GM12874 (cell line): ENCODE results near the gene POLR2C.

ENCODE experiments used
- TF ChIP-seq, protein P1 (sequence below): IDR thresholded peaks from 2 replicates; pipeline ENCODE4 v1.5.1; 2011; ENCODE audit warnings: low read depth, mild to moderate bottlenecking, control low read depth, low read length, moderate library complexity; ENCODE audit not compliant: insufficient read depth

POLR2C gene

DNA sequence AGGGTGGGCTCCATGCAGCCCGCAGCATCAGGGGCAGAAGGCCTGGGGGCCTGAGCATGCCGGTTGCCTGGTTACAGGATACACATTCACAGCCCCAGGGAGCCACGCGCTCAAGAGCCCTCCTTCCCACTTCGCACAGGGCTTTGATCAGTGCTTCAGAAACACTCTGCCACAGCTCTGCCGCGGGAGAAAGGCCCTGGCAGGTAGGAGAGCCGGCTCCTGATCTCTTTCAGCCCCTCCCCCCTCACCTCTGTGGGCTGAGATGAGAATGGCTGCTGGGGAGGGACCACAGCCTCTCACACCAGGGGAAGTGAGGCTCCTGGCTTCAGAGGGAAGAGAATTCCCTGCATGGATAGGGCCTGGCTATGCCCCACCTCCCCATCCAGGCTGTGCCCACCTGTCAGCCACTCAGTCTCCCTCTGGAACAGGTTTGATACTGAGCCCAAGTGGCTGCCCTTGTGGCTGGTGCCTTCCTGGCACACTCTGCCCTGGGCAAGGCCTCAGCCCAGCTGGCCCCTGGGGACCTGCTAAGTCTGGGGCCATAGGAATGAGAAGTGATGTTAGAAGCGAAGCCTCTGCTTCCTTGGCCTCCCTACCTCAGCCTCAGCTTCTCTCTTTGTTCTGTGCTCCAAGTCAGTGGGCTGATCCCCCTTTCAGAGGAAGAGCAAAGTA lies 15.2 kb downstream of the POLR2C start:
- TF ChIP-seq, protein P1, sequence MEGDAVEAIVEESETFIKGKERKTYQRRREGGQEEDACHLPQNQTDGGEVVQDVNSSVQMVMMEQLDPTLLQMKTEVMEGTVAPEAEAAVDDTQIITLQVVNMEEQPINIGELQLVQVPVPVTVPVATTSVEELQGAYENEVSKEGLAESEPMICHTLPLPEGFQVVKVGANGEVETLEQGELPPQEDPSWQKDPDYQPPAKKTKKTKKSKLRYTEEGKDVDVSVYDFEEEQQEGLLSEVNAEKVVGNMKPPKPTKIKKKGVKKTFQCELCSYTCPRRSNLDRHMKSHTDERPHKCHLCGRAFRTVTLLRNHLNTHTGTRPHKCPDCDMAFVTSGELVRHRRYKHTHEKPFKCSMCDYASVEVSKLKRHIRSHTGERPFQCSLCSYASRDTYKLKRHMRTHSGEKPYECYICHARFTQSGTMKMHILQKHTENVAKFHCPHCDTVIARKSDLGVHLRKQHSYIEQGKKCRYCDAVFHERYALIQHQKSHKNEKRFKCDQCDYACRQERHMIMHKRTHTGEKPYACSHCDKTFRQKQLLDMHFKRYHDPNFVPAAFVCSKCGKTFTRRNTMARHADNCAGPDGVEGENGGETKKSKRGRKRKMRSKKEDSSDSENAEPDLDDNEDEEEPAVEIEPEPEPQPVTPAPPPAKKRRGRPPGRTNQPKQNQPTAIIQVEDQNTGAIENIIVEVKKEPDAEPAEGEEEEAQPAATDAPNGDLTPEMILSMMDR = no peak

DNA sequence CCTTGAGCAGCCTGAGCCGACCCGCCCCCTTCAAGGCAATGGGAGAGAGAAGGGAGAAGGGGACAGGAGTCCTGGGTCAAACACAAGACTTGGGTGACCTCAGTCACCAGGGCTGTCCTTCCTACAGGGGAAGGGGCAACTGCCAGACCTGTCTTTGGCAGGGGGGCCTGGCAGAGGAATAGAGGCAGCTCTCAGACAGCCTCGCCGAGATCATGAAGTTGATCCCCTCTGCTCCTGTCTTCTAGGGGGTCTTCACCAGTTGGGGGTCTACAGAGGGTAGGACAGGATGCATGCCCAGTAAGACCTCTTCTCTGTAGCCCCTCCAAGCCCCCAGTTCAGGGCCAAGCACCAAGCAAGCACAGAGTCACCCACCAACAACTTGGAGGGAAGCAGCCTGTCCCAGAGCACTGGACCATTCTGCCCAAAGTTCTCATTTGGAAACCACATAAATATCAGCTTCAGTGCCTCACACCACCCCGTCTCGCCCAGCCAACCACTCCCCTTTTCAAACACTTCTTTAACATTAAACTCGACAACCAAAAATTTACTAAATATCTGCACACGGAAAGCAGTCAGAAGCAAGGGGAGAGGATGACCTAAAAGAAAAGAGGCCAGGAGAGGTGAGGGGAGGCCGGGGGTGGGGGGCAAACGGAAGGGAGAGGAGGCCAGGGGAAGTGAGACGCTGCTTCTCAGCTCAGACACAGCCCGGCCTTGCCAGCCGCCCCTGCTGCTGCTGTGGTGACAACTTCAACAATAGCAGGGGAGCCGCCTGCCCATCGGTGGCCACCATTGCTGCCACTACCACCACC lies 16.1 kb downstream of the POLR2C start:
- TF ChIP-seq, protein P1 = no peak

DNA sequence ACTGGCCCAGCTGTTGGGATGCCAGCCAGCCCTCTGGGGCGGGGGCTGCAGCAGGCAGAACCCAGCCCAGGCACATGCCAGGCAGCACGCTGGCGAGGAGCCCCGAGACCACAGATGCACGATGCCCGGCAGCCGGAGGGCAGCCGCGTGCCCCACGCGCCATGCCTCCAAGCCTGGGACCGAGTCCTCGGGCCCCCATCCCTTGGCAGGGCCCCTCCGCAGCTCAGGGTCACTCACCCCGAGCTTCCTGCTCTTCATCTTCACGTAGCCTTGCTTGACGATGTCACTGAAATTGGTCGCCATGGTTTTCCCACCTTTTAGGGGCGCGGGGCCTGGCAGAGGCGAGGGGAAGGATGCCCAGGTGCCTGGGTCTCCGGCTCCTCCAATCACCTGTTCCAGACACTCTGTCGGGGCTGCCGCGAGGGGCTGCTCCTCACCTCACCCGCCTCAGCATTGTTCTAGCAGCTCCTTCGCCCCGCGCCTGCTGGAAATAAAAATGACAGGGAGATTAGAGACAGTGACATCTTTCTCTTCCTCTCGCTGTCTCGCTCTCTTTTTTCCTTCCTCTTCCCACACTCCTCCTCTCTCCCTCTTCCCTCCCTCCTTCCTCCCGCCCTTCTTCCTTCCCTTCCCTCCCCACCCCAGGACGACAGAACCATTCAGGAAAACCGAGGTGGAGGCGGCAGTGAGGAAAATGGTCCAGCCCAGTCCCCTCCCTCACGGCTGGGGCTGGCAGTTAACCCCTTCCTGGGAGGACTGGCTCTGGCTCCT lies 16.9 kb downstream of the POLR2C start:
- TF ChIP-seq, protein P1 = no peak

DNA sequence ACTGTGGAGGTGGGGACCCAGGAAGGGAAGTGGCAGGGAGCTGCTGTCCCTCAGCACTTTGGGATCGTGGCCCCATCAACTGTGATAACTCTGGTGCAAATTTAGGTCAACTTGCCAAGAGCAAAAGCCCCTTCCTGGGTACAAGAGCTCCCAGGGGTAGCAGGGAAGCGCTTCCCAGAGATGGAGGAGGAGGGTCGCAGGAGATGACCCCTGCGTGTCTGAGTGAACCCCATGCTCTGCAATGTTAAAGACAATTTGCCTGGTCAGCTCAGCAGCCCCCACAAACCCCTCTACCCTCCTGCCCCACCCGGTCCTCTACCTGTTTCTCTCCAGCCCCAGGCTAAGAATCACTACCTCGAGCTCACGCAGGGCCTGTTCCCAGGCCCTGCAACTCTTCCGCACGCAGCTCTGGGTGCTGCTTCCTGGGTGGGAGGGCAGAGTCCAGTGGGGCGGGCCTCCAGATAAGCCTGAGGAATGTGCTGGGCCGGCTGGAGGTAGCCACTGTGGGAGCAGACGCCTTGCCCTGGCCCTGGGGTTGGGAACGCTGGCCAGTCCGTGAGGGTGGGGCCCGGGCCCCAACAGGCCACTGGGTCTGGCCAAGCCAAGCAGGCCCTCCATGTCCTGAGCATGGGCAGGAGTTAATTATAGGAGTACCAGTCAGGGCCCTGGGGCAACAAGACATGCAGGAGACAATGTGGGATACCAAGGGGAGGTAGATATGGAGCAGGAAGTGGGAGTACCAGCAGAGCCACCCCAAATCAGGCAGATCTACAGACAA lies 17.7 kb downstream of the POLR2C start:
- TF ChIP-seq, protein P1 = no peak

DNA sequence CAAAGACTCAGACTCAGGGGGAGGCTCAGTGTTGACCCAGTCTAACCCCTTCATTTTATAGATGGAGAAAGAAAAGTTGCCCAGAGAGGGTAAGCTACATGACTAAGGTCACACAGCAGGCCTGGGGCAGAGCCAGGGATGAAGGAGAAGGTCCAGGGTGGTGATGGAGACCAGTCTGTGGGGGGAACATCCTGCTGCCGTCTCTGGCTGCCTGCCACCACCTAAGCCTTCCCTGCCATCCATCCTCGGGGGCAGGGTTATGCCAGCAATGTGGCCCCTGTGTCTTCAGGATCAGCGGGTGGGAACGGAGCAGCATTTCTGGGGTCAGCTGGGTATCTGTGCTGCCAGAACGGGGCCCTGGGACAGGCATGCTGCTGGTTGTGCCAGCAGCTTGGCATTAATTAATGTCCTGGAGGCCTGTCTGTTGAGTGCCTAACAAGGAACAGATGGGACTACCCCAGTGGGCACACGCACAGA lies 18.3 kb downstream of the POLR2C start:
- TF ChIP-seq, protein P1 = no peak

DNA sequence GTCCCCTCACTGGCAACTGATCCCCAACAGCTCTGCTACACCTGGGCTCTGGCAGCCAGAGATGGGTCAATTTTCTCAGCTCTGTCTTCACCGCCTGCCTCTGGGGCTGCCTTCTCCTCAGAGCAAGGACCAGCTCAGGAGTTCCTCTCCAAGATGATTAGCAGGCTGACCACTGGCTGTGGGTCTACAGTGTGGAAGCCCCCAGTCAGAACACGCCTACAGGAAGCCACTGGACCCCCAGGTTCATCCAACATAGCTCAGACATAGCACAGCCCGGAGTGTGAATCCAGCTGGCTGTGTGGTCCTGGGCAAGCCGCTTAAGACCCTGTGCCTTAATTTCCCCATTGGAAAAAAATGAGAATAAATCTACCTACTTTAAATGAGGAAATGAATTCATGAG lies 18.9 kb downstream of the POLR2C start:
- TF ChIP-seq, protein P1 = no peak
